SK-N-MC (cell line): ENCODE measurements around the gene PLD1.

Source experiments
- EZH2 ChIP-seq: fragments of 200-600 bp; sonication (generic); IDR thresholded peaks from one replicate; pipeline ENCODE4 v1.6.1; 2017; ENCODE audit warnings: antibody characterized with exemption
- FOXP2 ChIP-seq: optimal IDR thresholded peaks from 2 replicates; pipeline ENCODE3; 2011; ENCODE audit warnings: mild to moderate bottlenecking, moderate library complexity; ENCODE audit not compliant: insufficient read depth; ENCODE audit errors: extremely low read length, control extremely low read depth
- POLR2AphosphoS5 ChIP-seq: IDR thresholded peaks from 2 replicates; pipeline ENCODE4 v1.6.1; 2012; ENCODE audit warnings: mild to moderate bottlenecking, low read depth, low read length, borderline replicate concordance

- TF ChIP-seq POLR2AphosphoS5 (no peak), EZH2 (no peak), FOXP2 (no peak)
Measured at GRCh38 chr3:171846597-171846996, 36.3 kb upstream of the PLD1 start.
